H9 (cell line): Measurements from ENCODE around the gene LAMB4. TPM values are rescaled to one million over a fixed set of nuclear protein-coding genes. Genes with fewer than 3 reads are reported as not detected.

Experiments
- DNase-seq: peaks from one replicate; pipeline ENCODE4 v3.0.0-alpha.2; 2017
- H2AFZ ChIP-seq: one replicate; pipeline ENCODE4 v1.6.1; 2013; ENCODE audit warnings: mild to moderate bottlenecking, low read length, control low read depth, moderate library complexity
- H2AK5ac ChIP-seq: 2 replicates; pipeline ENCODE4 v1.6.1; 2013; ENCODE audit warnings: low read length, control low read depth, mixed read lengths; ENCODE audit not compliant: insufficient read length
- H2BK120ac ChIP-seq: one replicate; pipeline ENCODE4 v1.6.1; 2013; ENCODE audit warnings: low read depth, mild to moderate bottlenecking, low read length, control low read depth, inconsistent platforms; ENCODE audit not compliant: poor library complexity, severe bottlenecking
- H2BK12ac ChIP-seq: 2 replicates; pipeline ENCODE4 v1.6.1; 2013; ENCODE audit warnings: low read length, control low read depth, mixed read lengths, low read depth; ENCODE audit not compliant: insufficient read length
- H2BK15ac ChIP-seq: 2 replicates; pipeline ENCODE4 v1.6.1; 2013; ENCODE audit warnings: low read depth, low read length, control low read depth
- H2BK20ac ChIP-seq: one replicate; pipeline ENCODE4 v1.6.1; 2013; ENCODE audit warnings: low read depth, mild to moderate bottlenecking, low read length, control low read depth, inconsistent platforms; ENCODE audit not compliant: poor library complexity, severe bottlenecking
- H2BK5ac ChIP-seq: 2 replicates; pipeline ENCODE4 v1.6.1; 2013; ENCODE audit warnings: low read length, control low read depth, mixed read lengths; ENCODE audit not compliant: insufficient read length
- H3K14ac ChIP-seq: 2 replicates; pipeline ENCODE4 v1.6.1; 2013; ENCODE audit warnings: low read length, control low read depth; ENCODE audit not compliant: insufficient read depth
- H3K18ac ChIP-seq: 2 replicates; pipeline ENCODE4 v1.6.1; 2013; ENCODE audit warnings: low read depth, mild to moderate bottlenecking, mixed read lengths, low read length, control low read depth; ENCODE audit not compliant: insufficient read length
- H3K23ac ChIP-seq: 2 replicates; pipeline ENCODE4 v1.6.1; 2013; ENCODE audit warnings: low read length, control low read depth, mixed read lengths, low read depth; ENCODE audit not compliant: insufficient read length
- H3K23me2 ChIP-seq: 2 replicates; pipeline ENCODE4 v1.6.1; 2013; ENCODE audit warnings: low read depth, mild to moderate bottlenecking, mixed read lengths, low read length, control low read depth; ENCODE audit not compliant: insufficient read length, poor library complexity, severe bottlenecking
- H3K27ac ChIP-seq: 2 replicates; pipeline ENCODE4 v1.5.1; 2013; ENCODE audit warnings: low read length, control low read depth, mixed read lengths, low read depth; ENCODE audit not compliant: insufficient read length
- H3K27me3 ChIP-seq: 2 replicates; pipeline ENCODE4 v1.6.1; 2013; ENCODE audit warnings: low read length, control low read depth, inconsistent platforms; ENCODE audit not compliant: insufficient read depth
- H3K4ac ChIP-seq: 2 replicates; pipeline ENCODE4 v1.6.1; 2013; ENCODE audit warnings: low read depth, mild to moderate bottlenecking, control low read depth, inconsistent platforms, low read length, moderate library complexity
- H3K4me1 ChIP-seq: 2 replicates; pipeline ENCODE4 v1.6.1; 2013; ENCODE audit warnings: low read length, control low read depth, inconsistent platforms; ENCODE audit not compliant: insufficient read depth
- H3K4me2 ChIP-seq: 2 replicates; pipeline ENCODE4 v1.6.1; 2013; ENCODE audit warnings: low read length, control low read depth, mixed read lengths; ENCODE audit not compliant: insufficient read length, insufficient read depth
- H3K56ac ChIP-seq: 2 replicates; pipeline ENCODE4 v1.6.1; 2013; ENCODE audit warnings: low read depth, mild to moderate bottlenecking, mixed read lengths, low read length, control low read depth; ENCODE audit not compliant: insufficient read length
- H3K79me1 ChIP-seq: 2 replicates; pipeline ENCODE4 v1.6.1; 2013; ENCODE audit warnings: low read depth, mild to moderate bottlenecking, moderate library complexity, low read length, control low read depth, inconsistent platforms; ENCODE audit not compliant: insufficient read depth, poor library complexity, severe bottlenecking
- H3K79me2 ChIP-seq: 2 replicates; pipeline ENCODE4 v1.6.1; 2013; ENCODE audit warnings: low read length, control low read depth, inconsistent platforms; ENCODE audit not compliant: insufficient read depth
- H3K9ac ChIP-seq: 2 replicates; pipeline ENCODE4 v1.6.1; 2013; ENCODE audit warnings: low read length, control low read depth, mixed read lengths; ENCODE audit not compliant: insufficient read length; ENCODE audit errors: extremely low read depth
- H3K9me3 ChIP-seq: one replicate; pipeline ENCODE4 v1.6.1; 2013; ENCODE audit warnings: low read depth, low read length, inconsistent platforms; ENCODE audit not compliant: control insufficient read depth
- H3T11ph ChIP-seq: one replicate; pipeline ENCODE4 v1.6.1; 2013; ENCODE audit warnings: mild to moderate bottlenecking, low read length, control low read depth, inconsistent platforms
- H4K20me1 ChIP-seq: one replicate; pipeline ENCODE4 v1.6.1; 2013; ENCODE audit not compliant: control insufficient read depth, insufficient read length, insufficient read depth
- H4K5ac ChIP-seq: 2 replicates; pipeline ENCODE4 v1.6.1; 2013; ENCODE audit warnings: low read depth, mild to moderate bottlenecking, mixed read lengths, low read length, control low read depth; ENCODE audit not compliant: insufficient read length
- H4K8ac ChIP-seq: replicated peaks from 2 replicates; pipeline ENCODE4 v1.6.1; 2013; ENCODE audit warnings: low read length, control low read depth, mixed read lengths, low read depth; ENCODE audit not compliant: insufficient read length
- H4K91ac ChIP-seq: 2 replicates; pipeline ENCODE4 v1.6.1; 2013; ENCODE audit warnings: low read depth, mild to moderate bottlenecking, moderate library complexity, mixed read lengths, low read length, control low read depth; ENCODE audit not compliant: insufficient read length
- H3K27ac Mint-ChIP-seq, 3 experiments: 2 replicates in 2 of 3; 3 replicates in 1 of 3; pipeline ENCODE4 v1.8.0; 2020 to 2021; ENCODE audit warnings: mixed read lengths in 3 of 3, mild to moderate bottlenecking in 1 of 3, moderate library complexity in 1 of 3
- H3K27me3 Mint-ChIP-seq: 2 replicates; pipeline ENCODE4 v1.8.0; 2021; ENCODE audit warnings: low read depth, mild to moderate bottlenecking, moderate library complexity, mixed read lengths
- H3K36me3 Mint-ChIP-seq, 3 experiments: 2 replicates in 2 of 3; 3 replicates in 1 of 3; pipeline ENCODE4 v1.8.0; 2020 to 2021; ENCODE audit warnings: low read depth in 3 of 3, mixed read lengths in 3 of 3; ENCODE audit not compliant: insufficient read depth in 1 of 3
- H3K4me1 Mint-ChIP-seq, 2 experiments: 2 replicates each; pipeline ENCODE4 v1.8.0; 2020; ENCODE audit warnings: mixed read lengths in 2 of 2
- H3K4me3 Mint-ChIP-seq, 2 experiments: 2 replicates in 1 of 2; 3 replicates in 1 of 2; pipeline ENCODE4 v1.8.0; 2020 to 2021; ENCODE audit warnings: mild to moderate bottlenecking in 2 of 2, mixed read lengths in 2 of 2, moderate library complexity in 1 of 2
- H3K9me3 Mint-ChIP-seq, 2 experiments: 2 replicates in 1 of 2; 3 replicates in 1 of 2; pipeline ENCODE4 v1.8.0; 2020; ENCODE audit warnings: mild to moderate bottlenecking in 2 of 2, mixed read lengths in 2 of 2, moderate library complexity in 1 of 2
- CTCF ChIP-seq: fragments of 200-600 bp; sonication (generic); conservative IDR thresholded peaks from 3 replicates; pipeline ENCODE4 v1.8.0; 2021; ENCODE audit warnings: antibody characterized with exemption, mild to moderate bottlenecking
- WGBS: extraction: QIAGEN DNeasy Blood & Tissue Kit; methylation state at CpG from one replicate; pipeline ENCODE4 v1.1.7; 2013; ENCODE audit warnings: missing lambda C conversion rate, low lambda C conversion rate, mixed read lengths; ENCODE audit not compliant: insufficient read length; ENCODE audit errors: extremely low coverage; 5-methylcytosine and 5-hydroxymethylcytosine counted together
- total RNA-seq: library from RNA; stranded (reverse); gene quantifications from 2 replicates; pipeline ENCODE4 v1.2.1, GENCODE V29; 2021

LAMB4 gene
- total RNA-seq, 1 experiment from 2014 or later: not detected

- no peak overlapping the region for H3K27ac Mint-ChIP-seq
- Histone ChIP-seq H3T11ph (no peak overlapping the region), H3K79me2 (no peaks in the 10 kb centered on the region), H3K4ac (no peak overlapping the region), H4K20me1 (no peaks in the 10 kb centered on the region), H2BK15ac (no peak overlapping the region), H3K4me2 (no peak overlapping the region), H3K56ac (no peak overlapping the region), H3K14ac (no peak overlapping the region), H3K27me3 (no peaks in the 10 kb centered on the region), H3K23ac (no peak overlapping the region), H3K9ac (no peak overlapping the region), H3K79me1 (no peaks in the 10 kb centered on the region), H2AK5ac (no peak overlapping the region), H2BK12ac (no peak overlapping the region), H3K9me3 (no peaks in the 10 kb centered on the region), H3K4me1 (no peaks in the 10 kb centered on the region), H3K23me2 (no peaks in the 10 kb centered on the region), H4K8ac (no peak overlapping the region), H3K18ac (no peak overlapping the region), H4K5ac (no peak overlapping the region), H2AFZ (no peak overlapping the region), H2BK20ac (no peak overlapping the region), H2BK120ac (no peak overlapping the region), H2BK5ac (no peak overlapping the region), H4K91ac (no peak overlapping the region), H3K27ac (no peak overlapping the region)
- no peaks in the 10 kb centered on the region for H3K9me3 Mint-ChIP-seq
- DNase-seq: no peak
- no peak for TF ChIP-seq CTCF
- H3K4me3 Mint-ChIP-seq: no peak overlapping the region
- no CpG with 5 or more reads among the region's 1 CpG for WGBS
- H3K27me3 Mint-ChIP-seq: peaks cover 6% of the 10 kb centered on the region
- no peaks in the 10 kb centered on the region for H3K36me3 Mint-ChIP-seq
- H3K4me1 Mint-ChIP-seq: peaks cover 0 to 5% of the 10 kb centered on the region in 2 experiments; a peak in 1 of 4 replicates
Measured at GRCh38 chr7:108027239-108027638, 102.9 kb downstream of the LAMB4 start.
